ENCODE measurements around the gene LMO3.

Gene LMO3

DNA sequence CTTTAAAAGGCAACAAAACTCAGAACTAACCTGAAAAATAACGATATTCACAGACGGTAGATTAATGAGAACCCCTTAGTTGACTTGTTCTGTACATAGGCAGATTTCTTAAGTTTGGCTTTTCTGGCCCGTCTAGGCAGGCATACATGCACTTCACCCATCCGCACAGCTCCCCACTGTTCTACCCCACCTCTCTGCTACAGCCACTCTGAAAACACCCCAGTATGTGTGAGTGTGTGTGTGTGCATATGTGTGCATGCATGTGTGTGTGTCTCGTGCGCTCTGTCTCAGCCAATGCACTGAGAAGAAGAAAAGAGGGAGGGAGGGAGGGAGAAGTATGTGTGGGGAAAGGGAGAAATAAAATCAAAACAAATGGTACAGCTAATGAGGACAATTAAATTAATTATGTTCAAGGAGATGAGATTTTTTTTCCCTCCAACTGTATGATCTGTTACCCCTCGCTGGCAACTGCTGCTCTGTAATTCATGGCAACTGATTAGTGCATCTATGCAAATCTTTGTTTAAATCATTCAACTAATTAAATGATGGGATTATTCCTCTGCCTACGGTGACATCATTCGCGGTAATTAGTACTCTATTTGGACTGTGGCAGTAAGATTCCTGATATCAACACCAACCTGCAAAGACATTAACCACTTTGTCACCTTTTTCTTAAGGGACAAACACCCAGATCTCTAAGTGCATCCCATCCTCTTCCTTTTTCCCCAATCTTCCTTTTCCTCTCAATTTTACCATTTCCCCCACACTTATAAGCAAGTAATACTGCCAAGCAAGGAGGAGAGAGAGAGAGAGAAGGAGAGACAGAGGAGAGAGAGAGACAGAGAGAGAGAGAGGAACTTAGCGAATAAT is 2.2 kb upstream of the LMO3 start:
- Mint-ChIP-seq H3K9me3 (peaks cover 19% of the 10 kb centered on the region), H3K4me3 (no peak overlapping the region), H3K4me1 (no peaks in the 10 kb centered on the region), H3K27ac (ENCODE audit: low read depth) (no peak overlapping the region), H3K36me3 (ENCODE audit: insufficient read depth) (no peaks in the 10 kb centered on the region), H3K27me3 (peaks cover 18% of the 10 kb centered on the region)
- DNase-seq (ENCODE audit: low spot score in 2 of 2) (no peak), ATAC-seq (replicated peaks; ENCODE audit: extremely low read depth, poor library complexity, severe bottlenecking) (no peak)

DNA sequence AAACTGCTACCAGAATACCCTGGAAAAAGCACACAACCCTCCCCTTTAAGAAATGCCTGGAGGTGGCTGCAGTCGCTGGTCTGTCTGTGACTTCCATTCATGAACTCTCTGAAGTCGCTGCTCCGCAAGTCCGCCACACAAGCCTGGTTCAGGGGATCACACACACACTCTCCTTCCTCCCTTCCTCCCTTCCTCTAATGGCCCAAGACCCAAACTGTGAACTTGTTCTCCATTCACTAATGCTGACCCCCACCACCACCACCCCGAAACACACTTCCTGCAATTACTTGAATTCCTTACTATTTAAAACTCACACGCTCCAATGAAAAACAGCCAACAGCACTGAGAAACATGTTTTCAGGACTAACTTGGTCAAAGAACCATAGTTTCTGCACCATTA is 1.0 kb upstream of the LMO3 start:
- Mint-ChIP-seq H3K4me1 (no peaks in the 10 kb centered on the region), H3K27ac (ENCODE audit: low read depth) (no peak overlapping the region), H3K4me3 (no peak overlapping the region), H3K9me3 (peaks cover 19% of the 10 kb centered on the region), H3K36me3 (ENCODE audit: insufficient read depth) (no peaks in the 10 kb centered on the region), H3K27me3 (peaks cover 18% of the 10 kb centered on the region)
- ATAC-seq (replicated peaks; ENCODE audit: extremely low read depth, poor library complexity, severe bottlenecking): no peak
- DNase-seq (ENCODE audit: low spot score in 2 of 2): no peak

DNA sequence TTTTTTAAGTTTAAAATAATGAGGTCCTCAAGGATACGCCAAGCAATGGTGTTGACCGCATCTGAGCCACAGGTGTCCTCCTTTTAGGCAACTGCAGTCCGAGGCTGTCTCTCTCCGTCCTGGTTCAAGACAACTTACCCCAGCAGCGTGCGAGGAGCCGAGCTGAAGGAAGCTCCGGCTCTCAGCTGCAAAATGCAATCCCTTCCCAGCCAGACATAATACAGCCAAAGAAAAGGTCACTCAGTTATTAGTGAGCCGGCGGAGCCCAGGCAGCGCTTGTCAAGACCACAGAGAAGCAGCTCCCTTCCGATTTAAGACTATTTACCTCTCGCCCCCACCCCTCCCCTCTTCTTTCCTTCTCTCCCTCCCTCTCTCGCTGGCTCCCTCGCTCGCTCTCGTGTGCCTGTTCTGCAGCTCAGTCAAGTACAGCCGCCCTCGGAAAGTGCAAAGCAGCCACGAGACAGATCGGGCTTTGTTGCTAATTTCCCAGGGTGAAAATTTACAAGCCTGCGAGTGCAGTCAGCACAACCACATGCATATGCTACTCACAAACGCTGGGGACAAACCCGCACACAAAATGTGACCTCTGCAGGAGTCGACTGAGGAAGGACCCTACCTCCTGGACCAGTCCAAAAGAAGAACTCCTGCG is 363 bp upstream of the LMO3 start:
- H3K4me3 Mint-ChIP-seq: no peak overlapping the region

DNA sequence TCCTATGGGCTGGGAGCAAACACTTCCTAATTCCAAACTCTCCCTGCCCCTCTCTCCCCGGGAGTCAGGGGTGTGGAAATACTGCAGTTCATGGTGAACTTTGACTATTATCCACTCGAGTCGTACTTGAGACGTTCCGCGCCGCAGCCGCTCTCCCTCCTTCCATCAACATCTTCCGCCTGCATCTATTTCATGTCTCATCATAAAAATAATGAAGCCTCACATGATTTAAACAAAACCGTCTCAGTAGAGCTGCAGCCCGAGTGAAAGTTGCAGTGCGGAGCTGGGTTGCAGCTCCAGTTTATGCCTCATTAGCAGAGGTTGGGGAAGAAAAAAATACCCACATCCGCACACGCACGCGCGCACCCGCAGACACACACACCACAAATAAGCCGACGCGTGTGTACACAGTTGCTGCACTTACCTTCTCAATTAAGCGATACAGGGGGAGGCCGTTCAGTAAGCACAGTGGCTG is 283 bp downstream of the LMO3 start:
- ATAC-seq (replicated peaks; ENCODE audit: extremely low read depth, poor library complexity, severe bottlenecking) (no peak), DNase-seq (ENCODE audit: low spot score in 2 of 2) (no peak)
- no peaks in the 10 kb centered on the region for H3K36me3 Mint-ChIP-seq (ENCODE audit: insufficient read depth)
- H3K27ac Mint-ChIP-seq (ENCODE audit: low read depth): no peak overlapping the region
- H3K4me3 Mint-ChIP-seq: no peak overlapping the region
- H3K9me3 Mint-ChIP-seq: peaks cover 16% of the 10 kb centered on the region
- H3K4me1 Mint-ChIP-seq: no peaks in the 10 kb centered on the region
- H3K27me3 Mint-ChIP-seq: peaks cover 18% of the 10 kb centered on the region

More for the DNA sequence above, 363 bp upstream of the LMO3 start:
- Mint-ChIP-seq H3K4me1 (no peaks in the 10 kb centered on the region), H3K36me3 (ENCODE audit: insufficient read depth) (no peaks in the 10 kb centered on the region), H3K27me3 (peaks cover 18% of the 10 kb centered on the region), H3K27ac (ENCODE audit: low read depth) (no peak overlapping the region), H3K9me3 (peaks cover 19% of the 10 kb centered on the region)
- ATAC-seq (replicated peaks; ENCODE audit: extremely low read depth, poor library complexity, severe bottlenecking) (no peak), DNase-seq (ENCODE audit: low spot score in 2 of 2) (no peak)

DNA sequence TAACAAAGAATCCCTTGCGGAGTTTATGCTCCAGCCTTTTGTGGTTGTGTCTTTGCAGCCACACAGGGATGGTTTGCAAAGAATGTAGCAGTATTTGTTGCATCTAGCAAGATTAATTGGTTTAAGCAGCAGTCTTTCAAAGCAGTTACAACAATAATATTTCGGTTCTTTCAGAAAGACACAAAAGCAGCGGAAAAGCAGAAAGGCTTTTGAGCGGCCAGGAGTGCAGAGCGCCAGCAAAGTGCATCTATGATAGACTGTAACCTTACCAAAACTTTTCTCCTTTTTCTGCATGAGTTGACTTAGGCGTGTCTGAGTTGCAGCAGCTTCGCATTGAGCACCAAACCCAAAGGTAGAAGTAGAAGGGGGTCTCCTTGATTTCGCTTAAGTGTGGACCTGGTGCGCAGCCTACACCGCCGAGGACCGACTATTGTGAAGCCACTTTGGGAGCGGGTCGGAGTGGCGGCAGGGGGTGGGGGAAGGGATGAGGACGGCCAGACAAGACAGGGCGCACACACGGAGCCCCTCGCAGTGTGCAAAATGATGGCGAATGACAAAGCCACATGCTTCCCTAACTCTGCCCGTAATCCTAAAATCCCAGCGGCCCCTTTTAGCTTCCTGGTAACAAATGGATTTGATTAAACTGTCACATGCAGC is 1.2 kb downstream of the LMO3 start:
- no peak overlapping the region for H3K4me3 Mint-ChIP-seq
- H3K36me3 Mint-ChIP-seq (ENCODE audit: insufficient read depth): no peaks in the 10 kb centered on the region
- H3K27ac Mint-ChIP-seq (ENCODE audit: low read depth): no peak overlapping the region
- H3K4me1 Mint-ChIP-seq: no peaks in the 10 kb centered on the region
- H3K9me3 Mint-ChIP-seq: peaks cover 15% of the 10 kb centered on the region
- DNase-seq (ENCODE audit: low spot score in 2 of 2): no peak
- H3K27me3 Mint-ChIP-seq: peaks cover 18% of the 10 kb centered on the region
- ATAC-seq (replicated peaks; ENCODE audit: extremely low read depth, poor library complexity, severe bottlenecking): no peak

DNA sequence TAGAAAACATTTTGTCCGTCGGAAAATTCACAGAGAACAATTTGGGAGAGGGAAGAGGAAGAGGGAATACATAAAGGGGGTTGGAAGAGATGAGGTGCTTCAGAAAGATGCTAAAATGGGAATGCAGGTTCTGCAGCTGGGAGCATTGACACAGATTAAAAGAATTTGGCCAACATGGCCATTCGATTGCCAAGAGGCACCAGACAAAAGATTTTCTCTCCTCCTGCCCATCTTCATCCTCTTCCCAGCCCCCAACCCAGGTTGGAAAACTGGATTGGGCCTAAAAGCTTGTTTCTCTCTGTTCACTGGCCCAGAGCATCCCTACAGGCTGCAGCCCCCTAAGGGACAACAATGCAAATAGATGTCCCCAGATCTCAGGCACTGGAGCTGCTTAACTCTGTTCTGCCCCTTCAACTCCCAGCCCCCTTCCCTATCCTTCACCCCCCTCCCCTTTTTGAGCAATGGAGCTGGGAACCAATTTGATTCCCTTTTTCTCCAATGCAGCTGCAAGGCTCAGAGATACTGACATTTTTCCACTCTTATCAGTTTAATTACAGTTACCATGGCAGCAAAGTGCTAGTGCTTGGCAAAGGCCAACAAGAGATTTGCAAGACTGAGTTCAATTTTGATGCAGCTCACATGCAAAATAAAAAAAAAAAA is 1.9 kb downstream of the LMO3 start:
- H3K27ac Mint-ChIP-seq (ENCODE audit: low read depth): no peak overlapping the region
- H3K27me3 Mint-ChIP-seq: peaks cover 18% of the 10 kb centered on the region
- no peaks in the 10 kb centered on the region for H3K4me1 Mint-ChIP-seq
- DNase-seq (ENCODE audit: low spot score in 2 of 2): no peak
- no peaks in the 10 kb centered on the region for H3K36me3 Mint-ChIP-seq (ENCODE audit: insufficient read depth)
- peaks cover 15% of the 10 kb centered on the region for H3K9me3 Mint-ChIP-seq
- no peak for ATAC-seq (replicated peaks; ENCODE audit: extremely low read depth, poor library complexity, severe bottlenecking)
- no peak overlapping the region for H3K4me3 Mint-ChIP-seq

DNA sequence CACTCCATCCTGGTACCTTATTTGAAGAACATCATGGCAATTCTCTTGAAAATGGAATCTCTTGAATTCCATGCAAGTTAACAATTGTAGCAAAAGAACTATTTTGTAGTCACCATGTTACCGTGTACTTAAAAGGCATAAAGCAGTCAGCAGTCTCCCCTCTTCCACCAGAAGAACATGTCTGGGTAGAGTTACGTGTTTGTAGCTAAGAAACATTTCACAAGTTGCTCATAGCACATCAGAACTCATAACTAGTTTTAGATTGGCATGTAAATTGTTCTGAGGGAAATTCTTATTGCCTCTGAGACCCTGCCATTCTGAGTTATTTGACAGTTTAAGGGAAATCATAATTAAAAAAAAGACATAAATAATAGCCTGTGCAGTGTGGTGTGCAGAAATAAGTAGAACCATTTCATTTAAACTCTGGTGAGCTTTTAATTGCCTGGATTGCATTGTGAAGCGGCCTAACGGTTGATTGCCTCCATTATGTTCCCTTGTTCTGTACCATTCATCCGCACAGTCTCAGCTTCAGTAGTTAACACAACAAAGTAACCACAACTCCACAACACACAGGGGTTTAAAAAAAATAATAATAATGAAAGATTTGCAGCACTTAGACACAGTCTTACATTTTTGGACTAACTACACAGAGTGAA is 2.6 kb downstream of the LMO3 start:
- Mint-ChIP-seq H3K4me1 (no peaks in the 10 kb centered on the region), H3K9me3 (peaks cover 19% of the 10 kb centered on the region), H3K4me3 (no peak overlapping the region), H3K27ac (ENCODE audit: low read depth) (no peak overlapping the region), H3K36me3 (ENCODE audit: insufficient read depth) (no peaks in the 10 kb centered on the region), H3K27me3 (peaks cover 18% of the 10 kb centered on the region)
- no peak for ATAC-seq (replicated peaks; ENCODE audit: extremely low read depth, poor library complexity, severe bottlenecking)
- DNase-seq (ENCODE audit: low spot score in 2 of 2): no peak

DNA sequence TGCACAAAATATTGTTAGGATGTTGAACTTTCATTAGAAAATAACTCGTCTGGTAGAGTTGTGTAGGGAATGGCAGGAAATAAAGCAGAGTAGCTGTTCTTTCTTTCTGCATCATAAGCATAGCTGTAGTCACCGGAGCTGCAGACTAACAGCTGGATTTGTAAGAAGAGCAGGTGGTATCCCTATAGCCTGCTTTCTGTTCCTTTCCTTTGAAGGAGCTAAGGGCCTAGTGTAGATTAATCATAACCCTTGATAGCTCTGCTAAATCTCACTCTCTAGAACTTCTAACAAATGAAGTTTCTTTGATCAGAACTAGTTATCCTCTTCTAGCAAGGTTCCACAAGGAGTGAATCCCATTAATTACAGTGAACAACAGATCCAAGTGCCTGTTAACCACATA is 3.5 kb downstream of the LMO3 start:
- Mint-ChIP-seq H3K36me3 (ENCODE audit: insufficient read depth) (no peaks in the 10 kb centered on the region), H3K4me1 (no peaks in the 10 kb centered on the region), H3K9me3 (peaks cover 24% of the 10 kb centered on the region), H3K27ac (ENCODE audit: low read depth) (no peak overlapping the region), H3K27me3 (peaks cover 10% of the 10 kb centered on the region), H3K4me3 (no peak overlapping the region)
- no peak for DNase-seq (ENCODE audit: low spot score in 2 of 2)
- ATAC-seq (replicated peaks; ENCODE audit: extremely low read depth, poor library complexity, severe bottlenecking): no peak

DNA sequence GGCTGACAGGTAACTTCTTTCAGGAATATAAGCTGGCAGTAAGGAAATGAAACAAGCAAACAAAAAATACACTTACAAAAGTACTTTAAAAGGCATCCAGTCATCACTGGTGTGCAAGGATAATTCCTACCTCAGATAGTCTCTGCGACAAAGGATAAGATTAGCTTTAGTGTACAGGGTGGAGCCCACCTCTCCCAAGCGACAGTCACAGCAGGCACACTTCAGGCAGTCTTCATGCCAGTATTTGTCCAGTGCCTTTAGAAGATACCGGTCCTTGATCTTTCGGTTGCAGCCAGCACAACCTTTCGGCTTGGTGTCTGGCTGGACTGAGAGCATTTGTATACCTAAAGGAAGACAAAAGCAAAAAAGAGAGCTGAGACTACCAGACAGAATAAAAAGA is 5.4 kb downstream of the LMO3 start:
- no peak overlapping the region for H3K27ac Mint-ChIP-seq (ENCODE audit: low read depth)
- H3K4me3 Mint-ChIP-seq: no peak overlapping the region
- H3K4me1 Mint-ChIP-seq: no peaks in the 10 kb centered on the region
- DNase-seq (ENCODE audit: low spot score in 2 of 2) (no peak), ATAC-seq (replicated peaks; ENCODE audit: extremely low read depth, poor library complexity, severe bottlenecking) (no peak)
- H3K9me3 Mint-ChIP-seq: peaks cover 19% of the 10 kb centered on the region
- H3K36me3 Mint-ChIP-seq (ENCODE audit: insufficient read depth): no peaks in the 10 kb centered on the region
- no peaks in the 10 kb centered on the region for H3K27me3 Mint-ChIP-seq

DNA sequence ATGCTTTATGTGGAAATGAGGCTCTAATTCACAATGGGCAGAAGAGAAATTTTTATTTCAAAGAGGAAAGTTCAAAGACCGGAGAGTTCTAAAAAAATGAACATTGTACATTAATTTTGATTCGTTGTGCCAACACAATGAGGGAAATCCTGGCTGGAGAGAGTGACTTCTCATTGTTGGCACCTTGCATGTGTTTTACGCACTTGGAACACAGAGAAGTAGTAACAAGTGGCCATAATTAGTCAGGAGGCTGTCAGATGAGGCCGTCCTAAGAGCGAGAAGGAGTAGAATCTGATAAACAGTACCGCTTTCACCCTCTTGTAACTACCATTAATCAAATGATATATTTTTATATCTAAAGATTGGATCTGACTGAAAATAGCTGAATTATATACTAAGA is 6.9 kb downstream of the LMO3 start:
- no peaks in the 10 kb centered on the region for H3K4me1 Mint-ChIP-seq
- no peaks in the 10 kb centered on the region for H3K36me3 Mint-ChIP-seq (ENCODE audit: insufficient read depth)
- no peak overlapping the region for H3K4me3 Mint-ChIP-seq
- ATAC-seq (replicated peaks; ENCODE audit: extremely low read depth, poor library complexity, severe bottlenecking) (no peak), DNase-seq (ENCODE audit: low spot score in 2 of 2) (no peak)
- no peaks in the 10 kb centered on the region for H3K27me3 Mint-ChIP-seq
- peaks cover 19% of the 10 kb centered on the region for H3K9me3 Mint-ChIP-seq
- no peak overlapping the region for H3K27ac Mint-ChIP-seq (ENCODE audit: low read depth)

DNA sequence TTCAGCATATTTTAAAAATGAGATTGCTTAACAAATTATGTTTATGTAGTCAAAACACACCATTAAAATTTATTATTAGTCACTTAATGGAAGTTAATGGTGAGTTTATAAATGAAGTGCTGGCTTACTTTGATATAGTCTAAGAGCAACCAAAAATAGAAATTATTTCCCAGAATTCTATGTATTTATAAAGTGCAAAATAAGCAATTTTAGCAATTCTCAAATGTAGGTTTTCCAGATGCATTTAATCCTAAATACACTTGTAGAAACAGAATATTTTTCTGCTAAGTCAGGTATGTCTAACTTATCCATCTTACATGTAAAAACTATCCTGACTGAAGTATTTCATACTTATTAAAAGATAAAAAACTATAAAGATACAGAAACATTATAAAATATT is 11.2 kb downstream of the LMO3 start:
- peaks cover 18% of the 10 kb centered on the region for H3K9me3 Mint-ChIP-seq
- DNase-seq (ENCODE audit: low spot score in 2 of 2) (no peak), ATAC-seq (replicated peaks; ENCODE audit: extremely low read depth, poor library complexity, severe bottlenecking) (no peak)
- no peak overlapping the region for H3K27ac Mint-ChIP-seq (ENCODE audit: low read depth)
- H3K4me1 Mint-ChIP-seq: no peaks in the 10 kb centered on the region
- H3K27me3 Mint-ChIP-seq: no peaks in the 10 kb centered on the region
- H3K4me3 Mint-ChIP-seq: no peak overlapping the region
- no peaks in the 10 kb centered on the region for H3K36me3 Mint-ChIP-seq (ENCODE audit: insufficient read depth)

DNA sequence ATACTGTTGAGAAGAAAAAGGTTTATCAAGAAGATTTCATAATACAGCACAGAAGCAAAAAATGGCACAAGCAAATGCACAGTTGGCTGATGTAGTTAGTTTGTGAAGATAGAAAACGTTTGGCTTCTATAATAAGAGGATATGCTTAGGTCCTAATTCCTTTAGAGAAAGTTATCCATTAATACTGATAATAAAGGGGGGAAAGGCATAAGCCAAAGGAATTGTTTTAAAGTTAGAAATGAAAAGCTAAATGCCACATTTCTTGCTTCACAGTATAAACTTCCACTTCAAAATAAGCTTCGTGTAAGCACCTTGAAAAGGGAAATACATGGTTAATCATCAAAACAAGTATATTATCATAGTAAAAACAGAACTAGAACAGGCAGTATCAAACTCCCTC is 12.4 kb downstream of the LMO3 start:
- Mint-ChIP-seq H3K36me3 (ENCODE audit: insufficient read depth) (no peaks in the 10 kb centered on the region), H3K27ac (ENCODE audit: low read depth) (no peak overlapping the region), H3K4me3 (no peak overlapping the region), H3K4me1 (no peaks in the 10 kb centered on the region), H3K27me3 (no peaks in the 10 kb centered on the region), H3K9me3 (peaks cover 18% of the 10 kb centered on the region)
- DNase-seq (ENCODE audit: low spot score in 2 of 2) (no peak), ATAC-seq (replicated peaks; ENCODE audit: extremely low read depth, poor library complexity, severe bottlenecking) (no peak)
